DND-41 (cell line): ENCODE data around the gene JAKMIP1.

Experiments used
- EZH2 ChIP-seq: IDR thresholded peaks from 3 replicates; pipeline ENCODE4 v1.6.1; 2012; ENCODE audit warnings: borderline replicate concordance, low read depth, mild to moderate bottlenecking, moderate library complexity, low read length, inconsistent platforms; ENCODE audit not compliant: severe bottlenecking
- TF ChIP-seq, protein P1 (sequence below): IDR thresholded peaks from 2 replicates; pipeline ENCODE4 v1.5.1; 2012; ENCODE audit warnings: borderline replicate concordance, low read length, moderate library complexity, mild to moderate bottlenecking; ENCODE audit not compliant: poor library complexity, severe bottlenecking; ENCODE audit errors: extremely low read depth

DNA sequence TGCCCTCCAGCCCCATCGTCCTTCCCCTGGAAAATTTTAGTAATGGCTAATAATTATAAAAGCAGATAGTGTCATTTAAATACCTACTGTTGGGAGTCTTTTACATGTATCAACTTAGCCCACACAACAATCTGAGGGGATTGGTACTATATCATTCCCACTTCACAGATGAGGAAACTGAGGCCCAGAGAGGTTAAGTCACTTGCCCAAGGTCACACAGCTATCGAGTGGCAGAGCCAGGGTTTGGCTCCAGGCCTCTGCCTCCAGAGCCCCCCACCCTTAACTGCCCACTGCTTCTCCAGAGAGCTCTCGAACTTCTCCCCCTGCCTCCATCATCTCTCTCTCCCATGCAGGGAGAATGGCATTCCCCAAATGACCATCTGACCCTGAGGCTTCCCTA, 189.6 kb downstream of the JAKMIP1 start:
- TF ChIP-seq, protein P1, sequence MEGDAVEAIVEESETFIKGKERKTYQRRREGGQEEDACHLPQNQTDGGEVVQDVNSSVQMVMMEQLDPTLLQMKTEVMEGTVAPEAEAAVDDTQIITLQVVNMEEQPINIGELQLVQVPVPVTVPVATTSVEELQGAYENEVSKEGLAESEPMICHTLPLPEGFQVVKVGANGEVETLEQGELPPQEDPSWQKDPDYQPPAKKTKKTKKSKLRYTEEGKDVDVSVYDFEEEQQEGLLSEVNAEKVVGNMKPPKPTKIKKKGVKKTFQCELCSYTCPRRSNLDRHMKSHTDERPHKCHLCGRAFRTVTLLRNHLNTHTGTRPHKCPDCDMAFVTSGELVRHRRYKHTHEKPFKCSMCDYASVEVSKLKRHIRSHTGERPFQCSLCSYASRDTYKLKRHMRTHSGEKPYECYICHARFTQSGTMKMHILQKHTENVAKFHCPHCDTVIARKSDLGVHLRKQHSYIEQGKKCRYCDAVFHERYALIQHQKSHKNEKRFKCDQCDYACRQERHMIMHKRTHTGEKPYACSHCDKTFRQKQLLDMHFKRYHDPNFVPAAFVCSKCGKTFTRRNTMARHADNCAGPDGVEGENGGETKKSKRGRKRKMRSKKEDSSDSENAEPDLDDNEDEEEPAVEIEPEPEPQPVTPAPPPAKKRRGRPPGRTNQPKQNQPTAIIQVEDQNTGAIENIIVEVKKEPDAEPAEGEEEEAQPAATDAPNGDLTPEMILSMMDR: no peak
- no peak for TF ChIP-seq EZH2
